Nephron (organoid): ENCODE data around the gene SUSD1.
A peak's percentile ranks its signal among the peaks of the same experiment; 100 is the strongest.
"Not testable (repeated sequence)": the region's sequence is repeated elsewhere in the genome, so short reads cannot be mapped to it uniquely, and the experiment has no call there.

Source experiments
- H3K27ac Mint-ChIP-seq, 3 experiments: 2 replicates each; pipeline ENCODE4 v1.8.0; 2020; ENCODE audit warnings: mixed read lengths in 3 of 3, mild to moderate bottlenecking in 2 of 3, moderate library complexity in 1 of 3
- H3K27me3 Mint-ChIP-seq: 2 replicates; pipeline ENCODE4 v1.8.0; 2021; ENCODE audit warnings: low read depth, mild to moderate bottlenecking, moderate library complexity, mixed read lengths
- H3K36me3 Mint-ChIP-seq: 2 replicates; pipeline ENCODE4 v1.8.0; 2020; ENCODE audit warnings: low read depth, mixed read lengths
- H3K4me1 Mint-ChIP-seq: 2 replicates; pipeline ENCODE4 v1.8.0; 2020; ENCODE audit warnings: mixed read lengths
- H3K4me3 Mint-ChIP-seq, 3 experiments: 2 replicates each; pipeline ENCODE4 v1.8.0; 2020; ENCODE audit warnings: mild to moderate bottlenecking in 3 of 3, mixed read lengths in 3 of 3, moderate library complexity in 2 of 3
- H3K9me3 Mint-ChIP-seq: 2 replicates; pipeline ENCODE4 v1.8.0; 2020; ENCODE audit warnings: mixed read lengths
- TF ChIP-seq, protein P1 (sequence below), 3 experiments: fragments of 200-600 bp; sonication (generic); IDR thresholded peaks; one replicate each; pipeline ENCODE4 v1.5.0; 2021; ENCODE audit warnings: antibody characterized with exemption in 3 of 3; ENCODE audit not compliant: unreplicated experiment in 3 of 3

SUSD1 gene

DNA sequence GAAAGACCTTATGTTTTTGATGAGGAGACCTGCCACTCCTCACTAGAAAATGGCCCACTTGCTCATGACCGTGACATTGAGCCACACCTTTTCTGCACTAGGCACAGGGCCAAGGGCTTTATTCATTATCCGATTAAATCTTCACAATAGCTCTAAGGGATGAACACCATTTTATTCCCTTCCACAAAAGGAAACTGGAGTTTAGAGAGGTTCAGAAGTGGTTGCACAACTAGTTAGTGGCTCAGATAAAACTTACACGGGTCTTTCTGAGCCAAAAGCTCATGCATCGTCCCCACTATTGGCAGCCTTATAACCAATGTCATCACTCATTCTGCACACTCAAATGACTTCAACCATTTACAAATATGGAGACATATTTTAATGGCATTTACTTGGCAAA lies 39.4 kb downstream of the SUSD1 start:
- Mint-ChIP-seq H3K9me3 (peaks cover 13% of the 10 kb centered on the region), H3K36me3 (peaks cover 34% of the 10 kb centered on the region), H3K27ac (no peak overlapping the region), H3K27me3 (no peaks in the 10 kb centered on the region), H3K4me3 (no peak overlapping the region), H3K4me1 (no peaks in the 10 kb centered on the region)
- TF ChIP-seq, protein P1, sequence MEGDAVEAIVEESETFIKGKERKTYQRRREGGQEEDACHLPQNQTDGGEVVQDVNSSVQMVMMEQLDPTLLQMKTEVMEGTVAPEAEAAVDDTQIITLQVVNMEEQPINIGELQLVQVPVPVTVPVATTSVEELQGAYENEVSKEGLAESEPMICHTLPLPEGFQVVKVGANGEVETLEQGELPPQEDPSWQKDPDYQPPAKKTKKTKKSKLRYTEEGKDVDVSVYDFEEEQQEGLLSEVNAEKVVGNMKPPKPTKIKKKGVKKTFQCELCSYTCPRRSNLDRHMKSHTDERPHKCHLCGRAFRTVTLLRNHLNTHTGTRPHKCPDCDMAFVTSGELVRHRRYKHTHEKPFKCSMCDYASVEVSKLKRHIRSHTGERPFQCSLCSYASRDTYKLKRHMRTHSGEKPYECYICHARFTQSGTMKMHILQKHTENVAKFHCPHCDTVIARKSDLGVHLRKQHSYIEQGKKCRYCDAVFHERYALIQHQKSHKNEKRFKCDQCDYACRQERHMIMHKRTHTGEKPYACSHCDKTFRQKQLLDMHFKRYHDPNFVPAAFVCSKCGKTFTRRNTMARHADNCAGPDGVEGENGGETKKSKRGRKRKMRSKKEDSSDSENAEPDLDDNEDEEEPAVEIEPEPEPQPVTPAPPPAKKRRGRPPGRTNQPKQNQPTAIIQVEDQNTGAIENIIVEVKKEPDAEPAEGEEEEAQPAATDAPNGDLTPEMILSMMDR (IDR thresholded peaks at IDR 0.05; ENCODE audit: unreplicated experiment in 3 of 3) = no peak

DNA sequence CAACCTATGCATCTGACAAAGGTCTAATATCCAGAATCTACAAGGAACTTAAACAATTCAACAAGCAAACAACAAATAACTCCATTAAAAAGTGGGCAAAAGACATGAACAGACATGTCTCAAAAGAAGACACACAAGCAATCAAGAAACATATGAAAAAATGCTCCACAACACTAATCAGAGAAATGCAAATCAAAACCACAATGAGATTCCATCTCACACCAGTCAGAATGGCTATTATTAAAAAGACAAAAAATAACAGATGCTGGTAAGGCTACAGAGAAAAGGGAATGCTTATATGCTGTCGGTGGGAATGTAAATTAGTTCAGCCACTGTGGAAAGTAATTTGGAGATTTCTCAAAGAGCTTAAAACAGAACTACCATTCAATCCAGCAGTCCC lies 41.3 kb downstream of the SUSD1 start:
- H3K4me1 Mint-ChIP-seq, H3K27me3 Mint-ChIP-seq, H3K27ac Mint-ChIP-seq, H3K4me3 Mint-ChIP-seq: not testable (repeated sequence)
- H3K36me3 Mint-ChIP-seq = peaks cover 34% of the 10 kb centered on the region
- peaks cover 13% of the 10 kb centered on the region for H3K9me3 Mint-ChIP-seq

DNA sequence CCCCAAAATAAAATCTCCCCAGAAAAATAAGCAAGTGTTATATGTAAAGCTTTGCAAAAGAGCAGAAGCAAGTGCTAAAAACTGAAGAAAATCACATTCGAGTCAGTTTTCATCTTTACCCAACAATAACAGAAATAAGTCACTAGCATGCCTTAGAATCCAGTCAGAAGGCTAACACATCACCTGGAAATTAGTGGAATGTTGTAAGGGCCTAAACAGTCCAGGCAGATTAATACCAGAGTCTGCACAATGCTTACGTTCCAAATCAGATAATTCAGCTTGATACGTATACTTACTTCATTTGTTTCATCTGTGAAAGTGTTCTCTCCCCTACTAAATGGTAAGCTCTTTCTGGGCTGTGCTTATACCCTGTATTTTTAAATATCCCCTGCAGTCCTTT lies 42.7 kb downstream of the SUSD1 start:
- Mint-ChIP-seq H3K27me3 (no peaks in the 10 kb centered on the region), H3K9me3 (peaks cover 13% of the 10 kb centered on the region), H3K36me3 (peaks cover 34% of the 10 kb centered on the region), H3K4me1 (peaks cover 4% of the 10 kb centered on the region), H3K27ac (peak overlapping the region in 1 of 3 experiments; percentile 20), H3K4me3 (no peak overlapping the region)
- TF ChIP-seq, protein P1 (IDR thresholded peaks at IDR 0.05; ENCODE audit: unreplicated experiment in 3 of 3) = no peak

DNA sequence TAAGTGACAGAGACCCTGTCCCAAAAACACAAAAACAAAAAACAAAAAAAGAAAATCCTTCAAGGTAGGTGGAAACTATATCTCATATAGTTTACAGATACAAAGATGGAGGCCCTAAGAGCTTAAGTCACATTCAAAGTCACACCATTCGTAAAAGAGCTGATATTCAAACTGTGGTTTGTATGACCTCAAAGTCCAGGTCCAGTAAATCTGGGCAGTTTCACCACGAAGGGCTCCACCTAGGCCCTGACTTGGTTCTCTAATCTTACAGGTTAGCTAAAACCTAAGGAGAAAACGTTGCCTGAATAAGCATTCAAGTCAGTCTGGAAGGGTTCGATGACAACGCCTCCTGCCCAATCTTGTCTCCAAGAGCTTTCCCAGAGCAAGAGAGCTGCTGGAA lies 44.1 kb downstream of the SUSD1 start:
- no peak overlapping the region for H3K27ac Mint-ChIP-seq
- H3K27me3 Mint-ChIP-seq = no peaks in the 10 kb centered on the region
- TF ChIP-seq, protein P1 (IDR thresholded peaks at IDR 0.05; ENCODE audit: unreplicated experiment in 3 of 3) = no peak
- peaks cover 13% of the 10 kb centered on the region for H3K9me3 Mint-ChIP-seq
- peaks cover 7% of the 10 kb centered on the region for H3K4me1 Mint-ChIP-seq
- peaks cover 26% of the 10 kb centered on the region for H3K36me3 Mint-ChIP-seq
- H3K4me3 Mint-ChIP-seq = no peak overlapping the region

DNA sequence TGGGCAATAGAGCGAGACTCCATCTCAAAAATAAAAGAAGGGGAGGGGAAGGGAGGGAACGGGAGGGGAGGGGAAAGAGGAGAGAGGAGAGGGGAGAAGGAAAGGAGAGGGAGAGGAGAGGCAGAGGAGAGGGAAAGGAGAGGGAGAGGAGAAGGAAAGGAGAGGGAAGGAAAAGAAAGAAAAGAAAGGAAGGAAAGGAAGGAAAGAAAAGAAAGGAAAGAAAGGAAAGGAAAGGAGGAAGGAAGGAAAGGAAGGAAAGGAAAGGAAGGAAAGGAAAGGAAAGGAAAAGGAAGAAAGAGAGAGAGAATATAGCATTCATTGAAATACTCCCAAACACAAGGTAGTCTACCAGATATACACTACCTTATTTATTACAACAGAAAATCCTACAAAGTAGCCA lies 44.8 kb downstream of the SUSD1 start:
- Mint-ChIP-seq H3K36me3 (peaks cover 26% of the 10 kb centered on the region), H3K27ac (no peak overlapping the region), H3K4me1 (peaks cover 10% of the 10 kb centered on the region), H3K9me3 (peaks cover 13% of the 10 kb centered on the region), H3K27me3 (no peaks in the 10 kb centered on the region), H3K4me3 (no peak overlapping the region)
- TF ChIP-seq, protein P1 (IDR thresholded peaks at IDR 0.05; ENCODE audit: unreplicated experiment in 3 of 3) = no peak

DNA sequence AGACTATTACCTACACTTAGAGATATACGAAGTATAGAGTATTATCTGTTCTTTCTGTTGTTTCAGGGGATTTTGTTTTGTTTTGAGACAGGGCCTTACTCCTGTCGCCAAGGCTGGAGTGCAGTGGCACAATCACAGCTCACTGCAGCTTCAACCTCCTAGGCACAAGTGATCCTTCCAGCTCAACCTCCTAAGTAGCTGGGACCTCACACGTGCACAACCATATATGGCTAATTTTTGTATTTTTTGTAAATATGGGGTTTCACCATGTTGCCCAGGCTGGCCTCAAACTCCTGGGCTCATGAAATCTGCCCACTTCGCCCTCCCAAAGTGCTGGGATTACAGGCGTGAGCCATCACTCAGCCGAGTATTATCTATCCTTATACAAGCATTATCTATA lies 45.9 kb downstream of the SUSD1 start:
- H3K9me3 Mint-ChIP-seq = peaks cover 13% of the 10 kb centered on the region
- no peak overlapping the region for H3K4me3 Mint-ChIP-seq
- peaks cover 10% of the 10 kb centered on the region for H3K4me1 Mint-ChIP-seq
- TF ChIP-seq, protein P1 (IDR thresholded peaks at IDR 0.05; ENCODE audit: unreplicated experiment in 3 of 3) = no peak
- no peaks in the 10 kb centered on the region for H3K27me3 Mint-ChIP-seq
- peaks cover 19% of the 10 kb centered on the region for H3K36me3 Mint-ChIP-seq
- peak overlapping the region in 1 of 3 experiments; percentile 68 for H3K27ac Mint-ChIP-seq

DNA sequence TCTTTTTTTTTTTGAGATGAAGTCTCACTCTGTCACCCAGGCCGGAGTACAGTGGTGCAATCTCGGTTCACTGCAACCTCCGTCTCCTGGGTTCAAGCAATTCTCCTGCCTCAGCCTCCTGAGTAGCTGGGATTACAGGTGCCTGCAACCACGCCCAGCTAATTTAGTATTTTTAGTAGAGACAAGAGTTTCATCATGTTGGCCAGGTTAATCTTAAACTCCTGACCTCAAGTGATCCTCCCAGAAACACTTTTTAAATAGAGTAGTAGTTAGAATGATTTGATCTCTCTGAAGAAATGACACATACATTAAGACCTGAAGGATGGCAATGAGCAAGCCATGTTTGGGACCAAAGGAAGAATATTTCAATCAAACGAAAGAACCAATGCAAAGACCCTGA lies 46.7 kb downstream of the SUSD1 start:
- not testable (repeated sequence) for H3K9me3 Mint-ChIP-seq, H3K4me3 Mint-ChIP-seq, H3K4me1 Mint-ChIP-seq, H3K27me3 Mint-ChIP-seq
- H3K36me3 Mint-ChIP-seq = peaks cover 11% of the 10 kb centered on the region
- H3K27ac Mint-ChIP-seq = peak overlapping the region; percentile 17 to 68 (median 67)
